HepG2 (cell line): ENCODE data around the gene CARMIL3. TPM values are rescaled to one million over a fixed set of nuclear protein-coding genes. Genes with fewer than 3 reads are reported as not detected.

ENCODE experiments used
- CAMTA2 ChIP-seq: sonication (generic); formaldehyde crosslinking; IDR thresholded peaks from 2 replicates; pipeline ENCODE4 v1.4.0; 2020; ENCODE audit warnings: mild to moderate bottlenecking, missing genetic modification reagents, borderline replicate concordance
- HNF1B ChIP-seq: sonication (generic); formaldehyde crosslinking; IDR thresholded peaks from 2 replicates; pipeline ENCODE4 v1.5.1; 2020; ENCODE audit warnings: mild to moderate bottlenecking, moderate library complexity, missing genetic modification reagents
- NR1H2 ChIP-seq: sonication (generic); formaldehyde crosslinking; IDR thresholded peaks from 2 replicates; pipeline ENCODE4 v1.8.1; 2022; ENCODE audit warnings: low read depth, missing genetic modification reagents, borderline replicate concordance
- SOX5 ChIP-seq: IDR thresholded peaks from 2 replicates; pipeline ENCODE4 v1.6.1; 2016; ENCODE audit warnings: borderline replicate concordance
- THYN1 ChIP-seq: sonication (generic); formaldehyde crosslinking; IDR thresholded peaks from 2 replicates; pipeline ENCODE4 v1.8.1; 2023; ENCODE audit warnings: low read depth, mild to moderate bottlenecking, moderate library complexity, missing genetic modification reagents, borderline replicate concordance
- YEATS4 ChIP-seq: sonication (generic); formaldehyde crosslinking; IDR thresholded peaks from 2 replicates; pipeline ENCODE4 v1.4.0; 2020; ENCODE audit warnings: missing genetic modification reagents, borderline replicate concordance
- ZNF326 ChIP-seq: sonication (generic); formaldehyde crosslinking; IDR thresholded peaks from 2 replicates; pipeline ENCODE4 v1.4.0; 2020; ENCODE audit warnings: missing genetic modification reagents, borderline replicate concordance
- ZNF383 ChIP-seq: sonication (generic); formaldehyde crosslinking; IDR thresholded peaks from 2 replicates; pipeline ENCODE4 v1.4.0; 2020; ENCODE audit warnings: missing genetic modification reagents, mild to moderate bottlenecking, borderline replicate concordance
- ZNF615 ChIP-seq: sonication (generic); formaldehyde crosslinking; IDR thresholded peaks from 2 replicates; pipeline ENCODE4 v1.5.0; 2020; ENCODE audit warnings: mild to moderate bottlenecking, missing genetic modification reagents, borderline replicate concordance
- ZNF773 ChIP-seq: sonication (generic); formaldehyde crosslinking; IDR thresholded peaks from 2 replicates; pipeline ENCODE4 v1.4.0; 2020; ENCODE audit warnings: missing genetic modification reagents, borderline replicate concordance
- ZNF800 ChIP-seq: sonication (generic); formaldehyde crosslinking; IDR thresholded peaks from 2 replicates; pipeline ENCODE4 v1.4.0; 2020; ENCODE audit warnings: missing genetic modification reagents
- polyA plus RNA-seq, 8 experiments: library from polyadenylated mRNA; depleted of rRNA in 3 of 8; stranded (reverse) in 7 of 8; unstranded in 1 of 8; fragments of >200 nt; fragmentation: Illumina TruSeq in 4 of 8; extraction: Trizol in 4 of 8; gene quantifications; 2 replicates each; pipeline versions ENCODE4 v1.2.1 to v1.2.3, GENCODE V29; 2011 to 2016; ENCODE audit warnings: low read depth in 4 of 8, missing spikeins in 1 of 8, mixed read lengths in 1 of 8; ENCODE audit not compliant: insufficient read depth in 1 of 8
- total RNA-seq, 5 experiments: library from RNA; depleted of rRNA; stranded (reverse); fragments of >200 nt; fragmentation: Illumina TruSeq; extraction: Trizol; gene quantifications; 2 replicates each; pipeline ENCODE4 v1.2.3, GENCODE V29; 2016; ENCODE audit warnings: low read depth in 1 of 5
- TF ChIP-seq, protein P1 (sequence below): sonication (generic); formaldehyde crosslinking; IDR thresholded peaks from 2 replicates; pipeline ENCODE4 v1.4.0; 2020; ENCODE audit warnings: mild to moderate bottlenecking, missing genetic modification reagents
- TF ChIP-seq, protein P2 (sequence below): sonication (generic); formaldehyde crosslinking; IDR thresholded peaks from 2 replicates; pipeline ENCODE4 v1.4.0; 2020; ENCODE audit warnings: mild to moderate bottlenecking, missing genetic modification reagents
- TF ChIP-seq, protein P3 (sequence below): sonication (generic); formaldehyde crosslinking; IDR thresholded peaks from 2 replicates; pipeline ENCODE4 v1.4.0; 2020; ENCODE audit warnings: missing genetic modification reagents

Gene CARMIL3
- total and polyA plus RNA-seq, 2 of the 13 experiments (the other 11 are each of a cell fraction or from before 2014, with no cell fraction given): 0.27 to 0.55 TPM

DNA sequence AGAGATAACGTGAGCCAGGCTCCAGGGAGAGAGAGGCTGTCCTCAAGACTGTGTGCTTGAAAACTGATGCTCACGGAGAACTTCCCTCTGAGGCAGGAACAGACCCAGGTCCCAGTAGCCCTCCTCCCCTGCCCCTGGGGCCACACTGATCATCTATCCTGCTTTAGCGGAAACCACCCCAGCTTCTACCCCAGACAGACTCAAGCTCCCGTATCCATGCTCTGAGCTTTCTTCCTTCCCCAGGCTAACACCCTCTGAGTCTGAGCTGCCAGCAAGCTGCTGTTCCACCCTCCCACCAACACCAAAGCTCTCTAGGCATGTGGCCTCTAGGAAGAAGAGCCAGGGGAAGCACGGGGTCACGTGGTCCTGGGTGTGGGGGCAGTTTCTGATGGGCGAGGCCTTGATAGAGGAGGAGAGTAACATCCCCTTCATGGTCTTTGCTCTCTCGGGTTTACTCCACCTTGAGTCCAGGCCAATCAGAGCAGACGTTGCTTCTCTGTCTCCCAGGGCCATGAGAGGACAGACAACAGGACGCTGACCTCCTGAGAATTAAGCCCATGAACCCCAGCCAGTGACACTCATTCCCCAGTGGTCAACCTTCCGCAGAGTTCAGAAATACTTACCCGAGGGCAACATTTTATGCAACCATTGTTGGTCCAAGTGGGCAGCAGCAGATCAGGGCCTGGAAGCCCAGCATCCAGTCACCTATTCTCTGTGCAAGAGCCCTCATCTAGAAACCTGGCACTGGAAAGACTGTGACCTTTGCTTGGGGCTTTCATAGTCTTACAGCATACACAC, 43.7 kb downstream of the CARMIL3 start (continued):
- TF ChIP-seq, protein P1, sequence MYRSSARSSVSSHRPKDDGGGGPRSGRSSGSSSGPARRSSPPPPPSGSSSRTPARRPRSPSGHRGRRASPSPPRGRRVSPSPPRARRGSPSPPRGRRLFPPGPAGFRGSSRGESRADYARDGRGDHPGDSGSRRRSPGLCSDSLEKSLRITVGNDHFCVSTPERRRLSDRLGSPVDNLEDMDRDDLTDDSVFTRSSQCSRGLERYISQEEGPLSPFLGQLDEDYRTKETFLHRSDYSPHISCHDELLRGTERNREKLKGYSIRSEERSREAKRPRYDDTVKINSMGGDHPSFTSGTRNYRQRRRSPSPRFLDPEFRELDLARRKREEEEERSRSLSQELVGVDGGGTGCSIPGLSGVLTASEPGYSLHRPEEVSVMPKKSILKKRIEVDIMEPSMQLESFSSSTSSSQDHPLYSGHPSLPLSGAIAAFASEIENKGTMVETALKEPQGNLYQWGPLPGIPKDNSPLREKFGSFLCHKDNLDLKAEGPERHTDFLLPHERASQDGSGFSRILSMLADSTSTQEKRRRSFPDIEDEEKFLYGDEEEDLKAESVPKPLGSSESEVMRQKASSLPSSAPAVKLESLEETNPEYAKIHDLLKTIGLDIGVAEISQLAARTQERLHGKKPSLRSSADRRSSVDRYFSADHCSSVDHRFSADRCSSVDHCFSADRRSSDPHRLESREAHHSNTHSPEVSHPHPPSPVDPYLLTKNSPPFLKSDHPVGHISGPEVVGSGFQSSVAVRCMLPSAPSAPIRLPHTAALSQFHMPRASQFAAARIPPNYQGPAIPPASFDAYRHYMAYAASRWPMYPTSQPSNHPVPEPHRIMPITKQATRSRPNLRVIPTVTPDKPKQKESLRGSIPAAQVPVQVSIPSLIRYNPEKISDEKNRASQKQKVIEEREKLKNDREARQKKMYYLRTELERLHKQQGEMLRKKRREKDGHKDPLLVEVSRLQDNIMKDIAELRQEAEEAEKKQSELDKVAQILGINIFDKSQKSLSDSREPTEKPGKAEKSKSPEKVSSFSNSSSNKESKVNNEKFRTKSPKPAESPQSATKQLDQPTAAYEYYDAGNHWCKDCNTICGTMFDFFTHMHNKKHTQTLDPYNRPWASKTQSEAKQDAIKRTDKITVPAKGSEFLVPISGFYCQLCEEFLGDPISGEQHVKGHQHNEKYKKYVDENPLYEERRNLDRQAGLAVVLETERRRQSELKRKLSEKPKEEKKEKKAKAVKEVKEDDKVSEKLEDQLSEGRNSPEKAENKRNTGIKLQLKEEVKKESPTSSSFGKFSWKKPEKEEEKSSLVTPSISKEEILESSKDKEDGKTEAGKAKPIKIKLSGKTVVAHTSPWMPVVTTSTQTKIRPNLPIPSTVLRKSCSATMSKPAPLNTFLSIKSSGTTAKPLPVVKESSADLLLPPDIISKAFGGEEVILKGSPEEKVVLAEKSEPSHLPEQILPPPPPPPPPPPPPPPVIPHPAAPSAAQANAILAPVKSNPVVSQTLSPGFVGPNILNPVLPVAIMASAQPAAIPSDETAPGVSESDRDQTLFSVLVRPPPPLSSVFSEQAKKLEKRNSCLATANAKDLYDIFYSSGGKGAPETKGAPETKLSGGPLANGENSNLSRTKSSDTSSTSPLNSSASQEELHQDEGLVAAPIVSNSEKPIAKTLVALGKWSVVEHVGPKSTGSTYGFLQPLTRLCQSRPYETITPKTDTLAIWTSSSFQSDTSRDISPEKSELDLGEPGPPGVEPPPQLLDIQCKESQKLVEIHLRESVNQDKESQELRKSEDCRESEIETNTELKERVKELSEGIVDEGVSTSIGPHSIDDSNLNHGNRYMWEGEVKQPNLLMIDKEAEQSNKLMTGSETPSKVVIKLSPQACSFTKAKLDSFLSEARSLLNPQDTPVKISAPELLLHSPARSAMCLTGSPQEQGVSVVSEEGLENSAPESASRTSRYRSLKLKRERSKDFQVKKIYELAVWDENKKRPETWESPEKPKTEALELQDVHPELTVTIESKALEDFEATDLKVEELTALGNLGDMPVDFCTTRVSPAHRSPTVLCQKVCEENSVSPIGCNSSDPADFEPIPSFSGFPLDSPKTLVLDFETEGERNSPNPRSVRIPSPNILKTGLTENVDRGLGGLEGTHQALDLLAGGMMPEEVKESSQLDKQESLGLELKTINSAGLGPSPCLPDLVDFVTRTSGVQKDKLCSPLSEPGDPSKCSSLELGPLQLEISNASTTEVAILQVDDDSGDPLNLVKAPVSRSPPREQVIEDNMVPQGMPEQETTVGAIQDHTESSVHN (CRISPR knock-in tag): peak; percentile 98
- TF ChIP-seq HNF1B (CRISPR knock-in tag): no peak
- peak; percentile 74 for TF ChIP-seq ZNF800 (CRISPR knock-in tag)
- TF ChIP-seq ZNF615 (CRISPR knock-in tag): no peak
- no peak for TF ChIP-seq NR1H2 (CRISPR knock-in tag)
- TF ChIP-seq SOX5 (CRISPR knock-in tag): peak; percentile 88
- TF ChIP-seq ZNF383: peak; percentile 100
- peak; percentile 97 for TF ChIP-seq CAMTA2 (CRISPR knock-in tag)
- TF ChIP-seq, protein P2, sequence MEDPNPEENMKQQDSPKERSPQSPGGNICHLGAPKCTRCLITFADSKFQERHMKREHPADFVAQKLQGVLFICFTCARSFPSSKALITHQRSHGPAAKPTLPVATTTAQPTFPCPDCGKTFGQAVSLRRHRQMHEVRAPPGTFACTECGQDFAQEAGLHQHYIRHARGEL: no peak; the same call in 1 of the 2 replicates
- peak; percentile 91; the same call in 1 of the 2 replicates for TF ChIP-seq ZNF773 (CRISPR knock-in tag)
- TF ChIP-seq ZNF326 (CRISPR knock-in tag): peak; percentile 90
- peak; percentile 72; the same call in 1 of the 2 replicates for TF ChIP-seq THYN1
- peak; percentile 97 for TF ChIP-seq YEATS4 (CRISPR knock-in tag)
- TF ChIP-seq, protein P3, sequence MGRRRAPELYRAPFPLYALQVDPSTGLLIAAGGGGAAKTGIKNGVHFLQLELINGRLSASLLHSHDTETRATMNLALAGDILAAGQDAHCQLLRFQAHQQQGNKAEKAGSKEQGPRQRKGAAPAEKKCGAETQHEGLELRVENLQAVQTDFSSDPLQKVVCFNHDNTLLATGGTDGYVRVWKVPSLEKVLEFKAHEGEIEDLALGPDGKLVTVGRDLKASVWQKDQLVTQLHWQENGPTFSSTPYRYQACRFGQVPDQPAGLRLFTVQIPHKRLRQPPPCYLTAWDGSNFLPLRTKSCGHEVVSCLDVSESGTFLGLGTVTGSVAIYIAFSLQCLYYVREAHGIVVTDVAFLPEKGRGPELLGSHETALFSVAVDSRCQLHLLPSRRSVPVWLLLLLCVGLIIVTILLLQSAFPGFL (CRISPR knock-in tag): no peak; the same call in 1 of the 2 replicates
